OCI-LY7 (cell line): ENCODE results near the gene AGTR1. TPM values are rescaled to one million over a fixed set of nuclear protein-coding genes. Genes with fewer than 3 reads are reported as not detected.

Source experiments
- BruUV-seq: library from RNA; stranded (reverse); fragments of 400-500 nt; replicated peaks from 2 replicates; lab custom pipeline; 2021; lab: Mats Ljungman, UMichigan
- CTCF ChIA-PET: fragments of 300-600 bp; sonication (Branson Sonifier 250); formaldehyde crosslinking; loops from one replicate; lab custom pipeline; 2022; ENCODE audit warnings: antibody characterized with exemption; ENCODE audit not compliant: unreplicated experiment; lab: Charles Lee
- POLR2A ChIA-PET: fragments of 300-600 bp; sonication (Branson Sonifier 250); formaldehyde crosslinking; loops from one replicate; lab custom pipeline; 2022; ENCODE audit warnings: antibody characterized with exemption; lab: Charles Lee
- DNase-seq: peaks from one replicate; pipeline ENCODE4 v3.0.0-alpha.2; 2015; ENCODE audit warnings: low spot score
- H2AFZ ChIP-seq: fragments of 200-600 bp; sonication (generic), shearing (Covaris generic); 2 replicates; pipeline ENCODE4 v1.6.1; 2014; ENCODE audit warnings: mild to moderate bottlenecking, antibody characterized with exemption, low read length, moderate library complexity
- H3K27ac ChIP-seq: fragments of 200-600 bp; sonication (generic); 2 replicates; pipeline ENCODE4 v1.5.1; 2014; ENCODE audit warnings: mixed run types, low read depth, mild to moderate bottlenecking, moderate library complexity, low read length, inconsistent platforms; ENCODE audit not compliant: poor library complexity, severe bottlenecking
- H3K36me3 ChIP-seq: fragments of 200-600 bp; sonication (generic); 2 replicates; pipeline ENCODE4 v1.6.1; 2014; ENCODE audit warnings: mild to moderate bottlenecking, antibody characterized with exemption, low read length, moderate library complexity, mixed read lengths; ENCODE audit not compliant: insufficient read depth
- H3K4me1 ChIP-seq: fragments of 200-600 bp; sonication (generic); 2 replicates; pipeline ENCODE4 v1.5.1; 2014; ENCODE audit warnings: mild to moderate bottlenecking, low read length; ENCODE audit not compliant: insufficient read depth, poor library complexity, severe bottlenecking
- H3K4me2 ChIP-seq: fragments of 200-600 bp; sonication (generic); 2 replicates; pipeline ENCODE4 v1.6.1; 2014; ENCODE audit warnings: mild to moderate bottlenecking, low read length
- H3K4me3 ChIP-seq: fragments of 200-600 bp; sonication (generic); 2 replicates; pipeline ENCODE4 v1.5.1; 2014; ENCODE audit warnings: mild to moderate bottlenecking, low read depth, low read length; ENCODE audit not compliant: poor library complexity, severe bottlenecking
- H3K79me2 ChIP-seq: fragments of 200-600 bp; sonication (generic); 2 replicates; pipeline ENCODE4 v1.6.1; 2016; ENCODE audit warnings: low read depth, mild to moderate bottlenecking, low read length, moderate library complexity, mixed read lengths; ENCODE audit not compliant: insufficient read depth
- H3K9me2 ChIP-seq: fragments of 200-600 bp; sonication (generic); 2 replicates; pipeline ENCODE4 v1.6.1; 2016; ENCODE audit warnings: mild to moderate bottlenecking, low read length, mixed read lengths; ENCODE audit not compliant: insufficient read depth
- H3K9me3 ChIP-seq: fragments of 200-600 bp; sonication (generic); 2 replicates; pipeline ENCODE4 v1.6.1; 2014; ENCODE audit warnings: mild to moderate bottlenecking, mixed run types, low read length, mixed read lengths
- H4K20me1 ChIP-seq: fragments of 200-600 bp; sonication (generic); 2 replicates; pipeline ENCODE4 v1.6.1; 2014; ENCODE audit warnings: mild to moderate bottlenecking, antibody characterized with exemption, low read length, moderate library complexity, mixed read lengths; ENCODE audit not compliant: insufficient read depth
- CTCF ChIP-seq: fragments of 200-600 bp; sonication (generic); conservative IDR thresholded peaks from 2 replicates; pipeline ENCODE4 v1.5.1; 2014; ENCODE audit warnings: mild to moderate bottlenecking, antibody characterized with exemption, low read length, moderate library complexity, mixed read lengths
- EZH2phosphoT487 ChIP-seq: fragments of 200-600 bp; sonication (generic); IDR thresholded peaks from 2 replicates; pipeline ENCODE4 v1.6.1; 2018; ENCODE audit warnings: low read depth, borderline replicate concordance, mild to moderate bottlenecking, mixed run types, antibody characterized with exemption, low read length, moderate library complexity, mixed read lengths
- intact Hi-C: fragments of 100-400 bp; cut with micrococcal nuclease; formaldehyde crosslinking; loops from one replicate; pipeline ENCODE4 v1.10.0; 2022; ENCODE audit not compliant: unreplicated experiment
- total RNA-seq, 2 experiments: library from RNA; depleted of rRNA in 1 of 2; stranded (reverse); fragments of >200 nt in 1 of 2; shearing (Covaris generic) in 1 of 2; gene quantifications; 2 replicates each; pipeline ENCODE4 v1.2.3, GENCODE V29; 2014 to 2022

Gene AGTR1
- total RNA-seq, 2 experiments from 2014 or later, result not detected

- no peaks in the 10 kb centered on the region for H3K4me1 ChIP-seq
- no peak overlapping the region for H3K4me2 ChIP-seq
- ChIA-PET POLR2A (no interaction called here), CTCF (no interaction called here)
- no peaks in the 10 kb centered on the region for H3K36me3 ChIP-seq
- H3K4me3 ChIP-seq, result no peak overlapping the region
- no TSS peak for BruUV-seq
- intact Hi-C loops, result no loop called here
- TF ChIP-seq EZH2phosphoT487 (no peak), CTCF (no peak)
- H4K20me1 ChIP-seq, result no peaks in the 10 kb centered on the region
- DNase-seq, result no peak
- no peaks in the 10 kb centered on the region for H3K79me2 ChIP-seq
- H3K27ac ChIP-seq, result no peak overlapping the region
- H3K9me2 ChIP-seq, result no peaks in the 10 kb centered on the region
- H3K9me3 ChIP-seq, result no peaks in the 10 kb centered on the region
- H2AFZ ChIP-seq, result no peak overlapping the region
These were observed 39.4 kb downstream of the AGTR1 start for GRCh38 chr3:148737104-148737530.

GRCh38 chr3:148739720-148740119 lies 42.0 kb downstream of the AGTR1 start:
- H3K4me1 ChIP-seq, result no peaks in the 10 kb centered on the region
- no peak overlapping the region for H3K4me2 ChIP-seq
- H3K4me3 ChIP-seq, result no peak overlapping the region
- no peak for DNase-seq
- H3K36me3 ChIP-seq, result no peaks in the 10 kb centered on the region
- TF ChIP-seq EZH2phosphoT487 (no peak), CTCF (no peak)
- ChIA-PET CTCF (no interaction called here), POLR2A (no interaction called here)
- no peaks in the 10 kb centered on the region for H3K9me2 ChIP-seq
- no peaks in the 10 kb centered on the region for H3K9me3 ChIP-seq
- no peaks in the 10 kb centered on the region for H3K79me2 ChIP-seq
- no peak overlapping the region for H3K27ac ChIP-seq
- H4K20me1 ChIP-seq, result no peaks in the 10 kb centered on the region
- H2AFZ ChIP-seq, result no peak overlapping the region
- intact Hi-C loops, result no loop called here
- BruUV-seq, result no TSS peak

GRCh38 chr3:148740291-148740690 lies 42.6 kb downstream of the AGTR1 start:
- intact Hi-C loops, result no loop called here

More at GRCh38 chr3:148740291-148740690, 42.6 kb downstream of the AGTR1 start:
- no TSS peak for BruUV-seq
- no peaks in the 10 kb centered on the region for H3K4me1 ChIP-seq
- no peaks in the 10 kb centered on the region for H3K9me2 ChIP-seq
- H3K9me3 ChIP-seq, result no peaks in the 10 kb centered on the region
- ChIA-PET POLR2A (no interaction called here), CTCF (no interaction called here)
- no peaks in the 10 kb centered on the region for H3K79me2 ChIP-seq
- no peak overlapping the region for H3K4me2 ChIP-seq
- no peaks in the 10 kb centered on the region for H3K36me3 ChIP-seq
- H4K20me1 ChIP-seq, result no peaks in the 10 kb centered on the region
- no peak overlapping the region for H3K4me3 ChIP-seq
- no peak overlapping the region for H2AFZ ChIP-seq
- H3K27ac ChIP-seq, result no peak overlapping the region
- DNase-seq, result no peak
- no peak for TF ChIP-seq EZH2phosphoT487
- TF ChIP-seq CTCF, result no peak
